ENCODE data around the gene SLC35F1. TPM values are rescaled to one million over a fixed set of nuclear protein-coding genes. Genes with fewer than 3 reads are reported as not detected.

The SLC35F1 gene
- total RNA-seq, 1 donor, result not detected

- TF ChIP-seq CTCF (IDR thresholded peaks at IDR 0.05; ENCODE audit: insufficient read depth, low read depth, low read length), result no peak
- DNase-seq (ENCODE audit: low read depth), result no peak
- H3K4me3 ChIP-seq (ENCODE audit: low read depth, low read length), result no peak overlapping the region
Measured at GRCh38 chr6:118177720-118178119, 270.7 kb downstream of the SLC35F1 start.

GRCh38 chr6:118179048-118179447 lies 272.0 kb downstream of the SLC35F1 start:
- DNase-seq (ENCODE audit: low read depth), result no peak
- no peak for TF ChIP-seq CTCF (IDR thresholded peaks at IDR 0.05; ENCODE audit: insufficient read depth, low read depth, low read length)
- H3K4me3 ChIP-seq (ENCODE audit: low read depth, low read length), result no peak overlapping the region

GRCh38 chr6:118186672-118187567 lies 279.9 kb downstream of the SLC35F1 start:
- no peak for DNase-seq (ENCODE audit: low read depth)
- no peak overlapping the region for H3K4me3 ChIP-seq (ENCODE audit: low read depth, low read length)
- no peak for TF ChIP-seq CTCF (IDR thresholded peaks at IDR 0.05; ENCODE audit: insufficient read depth, low read depth, low read length)

- no peak for TF ChIP-seq CTCF (IDR thresholded peaks at IDR 0.05; ENCODE audit: insufficient read depth, low read depth, low read length)
- DNase-seq (ENCODE audit: low read depth), result peak; percentile 60
- H3K4me3 ChIP-seq (ENCODE audit: low read depth, low read length), result no peak overlapping the region
Measured at GRCh38 chr6:118187568-118188164, 280.6 kb downstream of the SLC35F1 start.

- no peak for DNase-seq (ENCODE audit: low read depth)
- H3K4me3 ChIP-seq (ENCODE audit: low read depth, low read length), result no peak overlapping the region
- TF ChIP-seq CTCF (IDR thresholded peaks at IDR 0.05; ENCODE audit: insufficient read depth, low read depth, low read length), result no peak
Measured at GRCh38 chr6:118188561-118188960, 281.5 kb downstream of the SLC35F1 start.

- no peak for TF ChIP-seq CTCF (IDR thresholded peaks at IDR 0.05; ENCODE audit: insufficient read depth, low read depth, low read length)
- DNase-seq (ENCODE audit: low read depth), result no peak
- H3K4me3 ChIP-seq (ENCODE audit: low read depth, low read length), result no peak overlapping the region
Measured at GRCh38 chr6:118197539-118197938, 290.5 kb downstream of the SLC35F1 start.
